ENCODE results near the gene KIF13A.
A peak's percentile ranks its signal among the peaks of the same experiment; 100 is the strongest.

KIF13A gene

DNA sequence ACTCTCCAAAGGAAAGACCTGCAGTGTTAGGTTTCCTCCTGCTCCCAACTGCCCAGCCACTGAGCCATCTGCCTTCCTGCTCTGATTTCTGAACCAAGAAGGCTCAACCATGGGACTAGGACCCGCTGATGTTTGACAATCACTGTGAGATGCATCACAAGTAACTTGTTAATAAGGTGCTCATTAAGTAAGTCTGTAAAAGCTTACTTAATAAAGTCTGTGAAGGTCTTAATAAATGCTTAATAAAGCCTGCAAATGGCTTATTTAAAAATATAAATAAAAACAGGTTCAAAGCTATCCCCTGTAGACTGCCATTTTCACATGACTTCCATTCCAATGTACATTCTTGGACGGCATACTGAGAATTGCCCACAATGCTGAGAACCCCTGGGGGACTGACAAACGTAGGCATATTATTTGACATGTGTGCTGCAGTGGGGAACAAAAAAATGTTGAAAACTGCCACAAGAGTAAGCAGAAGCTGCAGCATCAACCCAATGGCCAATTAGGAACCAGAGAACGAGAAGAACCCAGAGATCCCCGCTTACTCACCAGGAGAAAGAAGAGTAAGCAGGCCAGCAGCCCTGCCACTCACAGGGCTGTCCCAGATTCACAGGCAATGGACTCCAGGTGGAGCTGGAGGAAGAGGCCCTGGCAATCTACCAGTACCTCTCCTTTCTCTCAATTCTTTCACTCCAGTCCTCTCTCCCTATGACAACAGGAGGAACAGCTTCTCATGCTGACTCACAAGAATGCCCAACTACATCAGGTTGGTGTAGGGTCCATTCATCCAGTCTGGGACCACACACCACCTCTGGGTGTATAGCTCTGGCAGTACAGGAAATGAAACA lies 19.5 kb downstream of the KIF13A start:
- no peaks in the 10 kb centered on the region for H3K9me3 ChIP-seq (ENCODE audit: control insufficient read depth, insufficient read depth, low read length)
- H3K27me3 ChIP-seq (ENCODE audit: control insufficient read depth, insufficient read depth, low read length), result no peaks in the 10 kb centered on the region
- H3K9ac ChIP-seq (ENCODE audit: low read depth, low read length), result no peak overlapping the region
- no peak overlapping the region for H3K4me3 ChIP-seq (ENCODE audit: low read depth, low read length)
- H3K4me1 ChIP-seq (ENCODE audit: control insufficient read depth, insufficient read depth, low read length), result peaks cover 30% of the 10 kb centered on the region
- no peak overlapping the region for H3K27ac ChIP-seq (ENCODE audit: low read depth, low read length)
- H3K36me3 ChIP-seq (ENCODE audit: control insufficient read depth, insufficient read depth, low read length), result no peaks in the 10 kb centered on the region

DNA sequence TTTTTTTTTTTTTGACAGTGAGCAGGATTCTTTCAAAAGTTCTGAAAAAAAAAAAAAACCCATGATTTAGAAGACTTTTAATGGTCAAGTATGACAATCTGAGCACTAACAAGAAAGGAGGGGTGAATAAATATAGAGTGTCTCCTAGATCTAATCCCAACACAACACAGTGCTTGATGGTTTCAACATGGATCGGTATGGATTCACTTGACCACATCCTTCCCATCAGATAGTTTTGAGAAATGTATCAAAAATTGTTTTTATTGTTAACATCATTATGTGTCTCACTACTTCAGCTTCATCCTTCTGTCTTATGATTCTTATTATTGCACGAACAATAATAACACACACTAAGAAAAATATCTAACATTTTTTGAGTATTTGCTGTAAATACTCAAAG lies 21.0 kb downstream of the KIF13A start:
- no peak overlapping the region for H3K9ac ChIP-seq (ENCODE audit: low read depth, low read length)
- no peaks in the 10 kb centered on the region for H3K9me3 ChIP-seq (ENCODE audit: control insufficient read depth, insufficient read depth, low read length)
- no peak overlapping the region for H3K27ac ChIP-seq (ENCODE audit: low read depth, low read length)
- H3K27me3 ChIP-seq (ENCODE audit: control insufficient read depth, insufficient read depth, low read length), result no peaks in the 10 kb centered on the region
- H3K4me3 ChIP-seq (ENCODE audit: low read depth, low read length), result no peak overlapping the region
- H3K36me3 ChIP-seq (ENCODE audit: control insufficient read depth, insufficient read depth, low read length), result no peaks in the 10 kb centered on the region
- peaks cover 15% of the 10 kb centered on the region for H3K4me1 ChIP-seq (ENCODE audit: control insufficient read depth, insufficient read depth, low read length)

- no peaks in the 10 kb centered on the region for H3K27me3 ChIP-seq (ENCODE audit: control insufficient read depth, insufficient read depth, low read length)
- H3K36me3 ChIP-seq (ENCODE audit: control insufficient read depth, insufficient read depth, low read length), result no peaks in the 10 kb centered on the region
- no peak overlapping the region for H3K4me3 ChIP-seq (ENCODE audit: low read depth, low read length)
- H3K9ac ChIP-seq (ENCODE audit: low read depth, low read length), result no peak overlapping the region
- H3K4me1 ChIP-seq (ENCODE audit: control insufficient read depth, insufficient read depth, low read length), result peaks cover 12% of the 10 kb centered on the region
- no peak overlapping the region for H3K27ac ChIP-seq (ENCODE audit: low read depth, low read length)
- no peaks in the 10 kb centered on the region for H3K9me3 ChIP-seq (ENCODE audit: control insufficient read depth, insufficient read depth, low read length)
These were observed 22.0 kb downstream of the KIF13A start for GRCh38 chr6:17965397-17965796.

DNA sequence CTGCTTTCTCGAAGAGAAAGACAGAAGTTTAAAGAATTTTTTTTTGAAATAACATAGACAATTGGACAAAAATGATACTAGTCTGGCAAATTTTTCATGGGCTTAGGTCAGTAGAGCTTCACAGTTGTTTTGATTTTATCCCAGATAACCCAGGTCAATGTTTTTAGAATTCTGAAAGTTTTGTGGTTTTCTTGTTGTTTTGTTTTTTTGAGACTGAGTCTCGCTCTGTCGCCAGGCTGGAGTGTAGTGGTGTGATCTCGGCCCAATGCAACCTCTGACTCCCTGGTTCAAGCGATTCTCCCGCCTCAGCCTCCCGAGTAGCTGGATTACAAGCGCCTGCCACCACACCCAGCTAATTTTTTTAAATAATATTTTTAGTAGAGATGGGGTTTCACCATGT lies 22.8 kb downstream of the KIF13A start:
- Histone ChIP-seq H3K9ac (ENCODE audit: low read depth, low read length) (no peak overlapping the region), H3K27ac (ENCODE audit: low read depth, low read length) (no peak overlapping the region), H3K9me3 (ENCODE audit: control insufficient read depth, insufficient read depth, low read length) (no peaks in the 10 kb centered on the region), H3K4me3 (ENCODE audit: low read depth, low read length) (no peak overlapping the region), H3K27me3 (ENCODE audit: control insufficient read depth, insufficient read depth, low read length) (no peaks in the 10 kb centered on the region), H3K36me3 (ENCODE audit: control insufficient read depth, insufficient read depth, low read length) (no peaks in the 10 kb centered on the region), H3K4me1 (ENCODE audit: control insufficient read depth, insufficient read depth, low read length) (peaks cover 12% of the 10 kb centered on the region)

DNA sequence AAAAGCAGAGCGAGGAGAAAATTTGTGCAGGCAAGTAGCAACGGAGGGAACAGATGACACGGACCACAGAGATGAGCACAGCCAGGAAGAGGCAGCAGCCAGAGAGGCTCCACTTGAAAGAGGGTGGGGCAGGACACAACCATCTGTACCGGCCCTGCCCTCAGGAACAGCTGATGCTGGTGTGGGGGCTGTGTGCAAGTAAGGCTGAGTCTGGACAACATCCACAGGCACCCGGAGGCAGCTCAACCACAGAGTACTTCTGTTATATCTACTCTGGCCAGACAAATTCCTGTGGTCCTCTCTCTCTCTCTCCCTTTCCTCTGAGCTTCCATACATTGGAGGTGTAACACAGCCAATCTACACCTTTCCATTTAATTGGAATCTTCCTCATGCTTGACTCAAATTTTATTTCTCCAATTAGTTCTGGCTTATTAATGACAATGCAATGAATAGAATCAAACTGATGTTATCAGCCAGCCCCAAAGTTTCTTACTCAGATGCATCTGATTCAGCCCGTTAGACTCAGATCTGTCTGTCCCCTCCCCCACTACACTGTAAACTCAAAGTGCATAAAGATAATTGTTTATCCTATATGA lies 24.9 kb downstream of the KIF13A start:
- no peaks in the 10 kb centered on the region for H3K36me3 ChIP-seq (ENCODE audit: control insufficient read depth, insufficient read depth, low read length)
- H3K27ac ChIP-seq (ENCODE audit: low read depth, low read length), result no peak overlapping the region
- H3K4me1 ChIP-seq (ENCODE audit: control insufficient read depth, insufficient read depth, low read length), result peaks cover 12% of the 10 kb centered on the region
- H3K9ac ChIP-seq (ENCODE audit: low read depth, low read length), result no peak overlapping the region
- H3K4me3 ChIP-seq (ENCODE audit: low read depth, low read length), result no peak overlapping the region
- no peaks in the 10 kb centered on the region for H3K9me3 ChIP-seq (ENCODE audit: control insufficient read depth, insufficient read depth, low read length)
- no peaks in the 10 kb centered on the region for H3K27me3 ChIP-seq (ENCODE audit: control insufficient read depth, insufficient read depth, low read length)

GRCh38 chr6:17959302-17959701 lies 28.1 kb downstream of the KIF13A start:
- H3K4me3 ChIP-seq (ENCODE audit: low read depth, low read length), result no peak overlapping the region
- no peak overlapping the region for H3K9ac ChIP-seq (ENCODE audit: low read depth, low read length)
- H3K27ac ChIP-seq (ENCODE audit: low read depth, low read length), result no peak overlapping the region
- H3K4me1 ChIP-seq (ENCODE audit: control insufficient read depth, insufficient read depth, low read length), result peaks cover 25% of the 10 kb centered on the region
- H3K9me3 ChIP-seq (ENCODE audit: control insufficient read depth, insufficient read depth, low read length), result no peaks in the 10 kb centered on the region
- no peaks in the 10 kb centered on the region for H3K27me3 ChIP-seq (ENCODE audit: control insufficient read depth, insufficient read depth, low read length)
- H3K36me3 ChIP-seq (ENCODE audit: control insufficient read depth, insufficient read depth, low read length), result no peaks in the 10 kb centered on the region

- Histone ChIP-seq H3K27ac (ENCODE audit: low read depth, low read length) (peak overlapping the region; percentile 39), H3K9me3 (ENCODE audit: control insufficient read depth, insufficient read depth, low read length) (no peaks in the 10 kb centered on the region), H3K9ac (ENCODE audit: low read depth, low read length) (peak overlapping the region; percentile 27; the same call in 1 of the 2 replicates), H3K27me3 (ENCODE audit: control insufficient read depth, insufficient read depth, low read length) (no peaks in the 10 kb centered on the region), H3K36me3 (ENCODE audit: control insufficient read depth, insufficient read depth, low read length) (no peaks in the 10 kb centered on the region; the same call in 1 of the 2 replicates), H3K4me3 (ENCODE audit: low read depth, low read length) (no peak overlapping the region), H3K4me1 (ENCODE audit: control insufficient read depth, insufficient read depth, low read length) (peaks cover 25% of the 10 kb centered on the region)
These were observed 29.4 kb downstream of the KIF13A start for GRCh38 chr6:17957904-17958620.

GRCh38 chr6:17957498-17957897 lies 29.9 kb downstream of the KIF13A start:
- Histone ChIP-seq H3K27me3 (ENCODE audit: control insufficient read depth, insufficient read depth, low read length) (no peaks in the 10 kb centered on the region), H3K36me3 (ENCODE audit: control insufficient read depth, insufficient read depth, low read length) (no peaks in the 10 kb centered on the region; the same call in 1 of the 2 replicates), H3K4me3 (ENCODE audit: low read depth, low read length) (no peak overlapping the region), H3K4me1 (ENCODE audit: control insufficient read depth, insufficient read depth, low read length) (peaks cover 25% of the 10 kb centered on the region), H3K9me3 (ENCODE audit: control insufficient read depth, insufficient read depth, low read length) (no peaks in the 10 kb centered on the region), H3K27ac (ENCODE audit: low read depth, low read length) (peak overlapping the region; percentile 39), H3K9ac (ENCODE audit: low read depth, low read length) (no peak overlapping the region)

DNA sequence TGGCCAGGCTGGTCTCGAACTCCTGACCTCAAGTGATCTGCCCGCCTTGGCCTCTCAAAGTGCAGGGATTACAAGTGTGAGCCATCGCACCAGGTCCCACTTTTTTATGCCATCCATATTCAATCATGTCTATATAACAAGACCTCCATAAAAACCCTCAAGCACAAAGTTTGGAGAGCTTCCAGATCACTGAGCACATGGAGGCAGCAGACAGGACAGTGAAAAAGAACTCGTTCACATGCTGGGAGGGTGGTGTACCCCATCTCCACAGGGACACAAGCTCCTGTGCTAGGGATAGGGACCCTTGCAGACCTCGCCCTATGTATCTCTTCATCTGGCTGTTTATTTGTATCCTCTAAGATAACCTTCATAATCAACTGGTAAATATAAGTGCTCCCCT lies 30.3 kb downstream of the KIF13A start:
- H3K9me3 ChIP-seq (ENCODE audit: control insufficient read depth, insufficient read depth, low read length), result no peaks in the 10 kb centered on the region
- H3K27me3 ChIP-seq (ENCODE audit: control insufficient read depth, insufficient read depth, low read length), result no peaks in the 10 kb centered on the region
- no peak overlapping the region for H3K9ac ChIP-seq (ENCODE audit: low read depth, low read length)
- H3K4me1 ChIP-seq (ENCODE audit: control insufficient read depth, insufficient read depth, low read length), result peaks cover 25% of the 10 kb centered on the region
- no peak overlapping the region for H3K27ac ChIP-seq (ENCODE audit: low read depth, low read length)
- H3K4me3 ChIP-seq (ENCODE audit: low read depth, low read length), result no peak overlapping the region
- H3K36me3 ChIP-seq (ENCODE audit: control insufficient read depth, insufficient read depth, low read length), result no peaks in the 10 kb centered on the region; the same call in 1 of the 2 replicates

GRCh38 chr6:17950095-17950494 lies 37.3 kb downstream of the KIF13A start:
- no peak overlapping the region for H3K9ac ChIP-seq (ENCODE audit: low read depth, low read length)
- H3K27me3 ChIP-seq (ENCODE audit: control insufficient read depth, insufficient read depth, low read length), result no peaks in the 10 kb centered on the region
- H3K9me3 ChIP-seq (ENCODE audit: control insufficient read depth, insufficient read depth, low read length), result no peaks in the 10 kb centered on the region
- H3K4me3 ChIP-seq (ENCODE audit: low read depth, low read length), result no peak overlapping the region
- H3K4me1 ChIP-seq (ENCODE audit: control insufficient read depth, insufficient read depth, low read length), result peaks cover 17% of the 10 kb centered on the region; the same call in 1 of the 2 replicates
- no peaks in the 10 kb centered on the region; the same call in 1 of the 2 replicates for H3K36me3 ChIP-seq (ENCODE audit: control insufficient read depth, insufficient read depth, low read length)
- H3K27ac ChIP-seq (ENCODE audit: low read depth, low read length), result no peak overlapping the region

DNA sequence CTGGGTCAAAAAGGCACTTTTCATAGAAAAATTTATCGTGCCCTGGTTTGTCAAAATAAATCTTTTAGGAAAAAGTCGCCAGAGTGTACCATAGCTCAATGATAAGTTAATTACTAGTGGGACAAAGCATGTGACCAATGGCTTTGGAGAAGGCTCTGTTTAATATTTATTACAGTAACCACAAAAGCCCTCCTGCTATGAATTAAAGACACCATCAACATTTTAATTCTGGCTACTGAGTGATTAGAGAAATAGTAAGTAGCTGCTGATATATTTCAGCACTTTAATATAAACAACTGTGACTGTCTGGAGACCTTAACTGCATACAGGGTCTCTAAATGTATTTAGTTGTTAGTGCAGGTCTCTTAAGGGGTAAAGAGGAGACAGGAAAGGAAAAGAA lies 38.3 kb downstream of the KIF13A start:
- no peaks in the 10 kb centered on the region for H3K27me3 ChIP-seq (ENCODE audit: control insufficient read depth, insufficient read depth, low read length)
- H3K36me3 ChIP-seq (ENCODE audit: control insufficient read depth, insufficient read depth, low read length), result no peaks in the 10 kb centered on the region; the same call in 1 of the 2 replicates
- H3K4me1 ChIP-seq (ENCODE audit: control insufficient read depth, insufficient read depth, low read length), result peaks cover 20% of the 10 kb centered on the region; the same call in 1 of the 2 replicates
- no peaks in the 10 kb centered on the region for H3K9me3 ChIP-seq (ENCODE audit: control insufficient read depth, insufficient read depth, low read length)
- no peak overlapping the region for H3K27ac ChIP-seq (ENCODE audit: low read depth, low read length)
- no peak overlapping the region for H3K9ac ChIP-seq (ENCODE audit: low read depth, low read length)
- no peak overlapping the region for H3K4me3 ChIP-seq (ENCODE audit: low read depth, low read length)

Data from HUES48 (cell line).